ENCODE results near the gene AMOTL2. TPM values are rescaled to one million over a fixed set of nuclear protein-coding genes. Genes with fewer than 3 reads are reported as not detected.

The AMOTL2 gene
- polyA plus RNA-seq, 1 donor (not counting 4 experiments of a cell fraction or from before 2014, with no cell fraction given), result 39.8 TPM

DNA sequence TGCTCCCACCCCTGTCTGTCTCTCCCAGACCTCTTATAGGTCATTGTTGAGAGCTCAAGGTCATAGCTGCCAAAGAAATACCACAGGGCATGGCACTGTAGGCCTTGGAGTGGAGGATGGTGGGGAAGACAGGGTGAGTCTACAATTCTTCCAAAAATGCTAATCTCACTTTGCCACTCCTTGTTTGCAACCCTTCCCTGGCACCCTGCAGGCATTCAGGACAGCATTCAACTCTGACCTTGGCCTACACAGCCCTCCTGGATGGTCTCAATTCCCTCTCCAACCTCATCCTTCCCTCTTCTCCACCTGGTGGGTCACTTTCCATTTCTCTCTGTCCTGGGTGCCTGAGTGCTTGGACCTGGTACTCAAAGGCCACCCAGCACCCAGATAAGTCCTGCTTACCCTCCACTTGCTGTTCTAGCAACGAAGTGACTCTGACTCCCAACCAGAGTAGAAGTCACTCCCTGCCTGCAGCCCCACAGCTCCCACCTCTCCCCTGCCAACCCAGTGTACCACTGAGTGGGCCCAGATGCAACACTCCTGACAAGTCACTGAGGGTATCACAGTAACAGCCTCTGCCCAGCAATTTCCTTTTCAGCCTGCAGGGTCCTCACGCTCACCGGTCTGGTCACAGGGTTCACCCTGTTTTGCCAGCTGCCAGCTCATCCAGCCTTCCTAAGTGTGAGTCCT is 36.6 kb downstream of the AMOTL2 start:
- Histone ChIP-seq H3K27ac (ENCODE audit: control insufficient read depth, insufficient read depth, low read length) (no peak overlapping the region), H4K20me1 (ENCODE audit: control insufficient read depth, extremely low read depth, insufficient read depth, low read length) (no peaks in the 10 kb centered on the region), H3K9me1 (ENCODE audit: control insufficient read depth, extremely low read depth, insufficient read depth, low read length) (no peaks in the 10 kb centered on the region), H2AFZ (ENCODE audit: control insufficient read depth, low read length) (no peak overlapping the region), H3K27me3 (ENCODE audit: control insufficient read depth, extremely low read depth, insufficient read depth, low read length) (no peaks in the 10 kb centered on the region), H3K4me2 (ENCODE audit: control insufficient read depth, extremely low read depth, insufficient read depth, low read depth, low read length) (no peak overlapping the region), H3K4me1 (ENCODE audit: control insufficient read depth, extremely low read depth, insufficient read depth, low read length) (peaks cover 43% of the 10 kb centered on the region), H3K9me3 (ENCODE audit: control insufficient read depth, low read depth, low read length) (no peaks in the 10 kb centered on the region), H3K79me2 (ENCODE audit: control insufficient read depth, insufficient read depth, low read length) (no peaks in the 10 kb centered on the region), H3K4me3 (ENCODE audit: control insufficient read depth in 2 of 3, extremely low read depth in 1 of 3, insufficient read depth in 2 of 3, low read depth in 1 of 3, low read length in 3 of 3) (no peak overlapping the region), H3K9ac (ENCODE audit: control insufficient read depth, extremely low read depth, insufficient read depth, low read length) (no peak overlapping the region), H3K36me3 (ENCODE audit: control insufficient read depth in 2 of 2, extremely low read depth in 1 of 2, insufficient read depth in 2 of 2, low read length in 2 of 2) (no peaks in the 10 kb centered on the region)
- FAIRE-seq, result no peak
- dilution Hi-C loops (cut with MboI; ENCODE audit: extremely low pct_ligation_motif_present, low sequenced_read_pairs), result no loop called here
- no peak for DNase-seq (ENCODE audit: low read depth, low spot score)
- TF ChIP-seq, protein P1, sequence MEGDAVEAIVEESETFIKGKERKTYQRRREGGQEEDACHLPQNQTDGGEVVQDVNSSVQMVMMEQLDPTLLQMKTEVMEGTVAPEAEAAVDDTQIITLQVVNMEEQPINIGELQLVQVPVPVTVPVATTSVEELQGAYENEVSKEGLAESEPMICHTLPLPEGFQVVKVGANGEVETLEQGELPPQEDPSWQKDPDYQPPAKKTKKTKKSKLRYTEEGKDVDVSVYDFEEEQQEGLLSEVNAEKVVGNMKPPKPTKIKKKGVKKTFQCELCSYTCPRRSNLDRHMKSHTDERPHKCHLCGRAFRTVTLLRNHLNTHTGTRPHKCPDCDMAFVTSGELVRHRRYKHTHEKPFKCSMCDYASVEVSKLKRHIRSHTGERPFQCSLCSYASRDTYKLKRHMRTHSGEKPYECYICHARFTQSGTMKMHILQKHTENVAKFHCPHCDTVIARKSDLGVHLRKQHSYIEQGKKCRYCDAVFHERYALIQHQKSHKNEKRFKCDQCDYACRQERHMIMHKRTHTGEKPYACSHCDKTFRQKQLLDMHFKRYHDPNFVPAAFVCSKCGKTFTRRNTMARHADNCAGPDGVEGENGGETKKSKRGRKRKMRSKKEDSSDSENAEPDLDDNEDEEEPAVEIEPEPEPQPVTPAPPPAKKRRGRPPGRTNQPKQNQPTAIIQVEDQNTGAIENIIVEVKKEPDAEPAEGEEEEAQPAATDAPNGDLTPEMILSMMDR (optimal IDR thresholded peaks at IDR 0.05 in 1 of 3, IDR thresholded peaks at IDR 0.05 in 1 of 3, conservative IDR thresholded peaks at IDR 0.05 in 1 of 3; ENCODE audit: extremely low read depth in 1 of 3, insufficient read depth in 2 of 3, low read length in 3 of 3), result peak in 1 of 3 experiments; percentile 13
- TF ChIP-seq EZH2 (IDR thresholded peaks at IDR 0.05; ENCODE audit: low read length), result no peak

DNA sequence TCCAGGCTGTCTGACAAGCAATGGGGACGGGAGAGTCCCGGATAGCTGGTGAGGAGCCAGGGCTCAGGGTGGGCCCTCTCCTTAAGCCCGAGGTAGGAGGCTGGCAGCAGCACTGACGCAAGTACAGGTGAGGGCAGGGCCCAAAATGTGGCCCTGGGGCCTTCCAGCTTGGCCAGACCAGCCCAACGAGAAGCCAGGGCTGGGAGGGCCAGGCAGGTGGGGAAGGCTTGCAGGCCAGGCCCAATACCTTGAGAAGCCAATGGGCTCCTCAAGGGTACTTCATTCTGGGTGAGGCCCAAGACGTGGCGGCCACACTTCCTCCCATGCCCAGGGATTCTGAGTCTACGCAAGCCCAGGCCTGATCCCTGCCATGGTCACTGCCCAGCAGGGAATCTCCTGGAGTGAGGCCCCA is 37.2 kb downstream of the AMOTL2 start:
- peak overlapping the region; percentile 0 for H3K27ac ChIP-seq (ENCODE audit: control insufficient read depth, insufficient read depth, low read length)
- FAIRE-seq (no peak), DNase-seq (ENCODE audit: low read depth, low spot score) (no peak)
- H3K9ac ChIP-seq (ENCODE audit: control insufficient read depth, extremely low read depth, insufficient read depth, low read length), result no peak overlapping the region
- H3K9me1 ChIP-seq (ENCODE audit: control insufficient read depth, extremely low read depth, insufficient read depth, low read length), result no peaks in the 10 kb centered on the region
- no peaks in the 10 kb centered on the region for H3K27me3 ChIP-seq (ENCODE audit: control insufficient read depth, extremely low read depth, insufficient read depth, low read length)
- no peaks in the 10 kb centered on the region for H3K79me2 ChIP-seq (ENCODE audit: control insufficient read depth, insufficient read depth, low read length)
- dilution Hi-C loops (cut with MboI; ENCODE audit: extremely low pct_ligation_motif_present, low sequenced_read_pairs), result no loop called here
- peaks cover 48% of the 10 kb centered on the region for H3K4me1 ChIP-seq (ENCODE audit: control insufficient read depth, extremely low read depth, insufficient read depth, low read length)
- no peaks in the 10 kb centered on the region for H4K20me1 ChIP-seq (ENCODE audit: control insufficient read depth, extremely low read depth, insufficient read depth, low read length)
- no peak for TF ChIP-seq EZH2 (IDR thresholded peaks at IDR 0.05; ENCODE audit: low read length)
- TF ChIP-seq, protein P1 (optimal IDR thresholded peaks at IDR 0.05 in 1 of 3, IDR thresholded peaks at IDR 0.05 in 1 of 3, conservative IDR thresholded peaks at IDR 0.05 in 1 of 3; ENCODE audit: extremely low read depth in 1 of 3, insufficient read depth in 2 of 3, low read length in 3 of 3), result no peak
- H2AFZ ChIP-seq (ENCODE audit: control insufficient read depth, low read length), result peak overlapping the region; percentile 6
- no peak overlapping the region for H3K4me2 ChIP-seq (ENCODE audit: control insufficient read depth, extremely low read depth, insufficient read depth, low read depth, low read length)
- no peak overlapping the region for H3K4me3 ChIP-seq (ENCODE audit: control insufficient read depth in 2 of 3, extremely low read depth in 1 of 3, insufficient read depth in 2 of 3, low read depth in 1 of 3, low read length in 3 of 3)
- no peaks in the 10 kb centered on the region for H3K9me3 ChIP-seq (ENCODE audit: control insufficient read depth, low read depth, low read length)
- H3K36me3 ChIP-seq (ENCODE audit: control insufficient read depth in 2 of 2, extremely low read depth in 1 of 2, insufficient read depth in 2 of 2, low read length in 2 of 2), result no peaks in the 10 kb centered on the region

Data from keratinocyte (primary cell).